ENCODE measurements around the gene CASP8AP2. TPM values are rescaled to one million over a fixed set of nuclear protein-coding genes. Genes with fewer than 3 reads are reported as not detected.
"Not testable (repeated sequence)": the region's sequence is repeated elsewhere in the genome, so short reads cannot be mapped to it uniquely, and the experiment has no call there.

The CASP8AP2 gene
- total and polyA plus RNA-seq, 2 donors = 8.9 to 38.8 TPM

DNA sequence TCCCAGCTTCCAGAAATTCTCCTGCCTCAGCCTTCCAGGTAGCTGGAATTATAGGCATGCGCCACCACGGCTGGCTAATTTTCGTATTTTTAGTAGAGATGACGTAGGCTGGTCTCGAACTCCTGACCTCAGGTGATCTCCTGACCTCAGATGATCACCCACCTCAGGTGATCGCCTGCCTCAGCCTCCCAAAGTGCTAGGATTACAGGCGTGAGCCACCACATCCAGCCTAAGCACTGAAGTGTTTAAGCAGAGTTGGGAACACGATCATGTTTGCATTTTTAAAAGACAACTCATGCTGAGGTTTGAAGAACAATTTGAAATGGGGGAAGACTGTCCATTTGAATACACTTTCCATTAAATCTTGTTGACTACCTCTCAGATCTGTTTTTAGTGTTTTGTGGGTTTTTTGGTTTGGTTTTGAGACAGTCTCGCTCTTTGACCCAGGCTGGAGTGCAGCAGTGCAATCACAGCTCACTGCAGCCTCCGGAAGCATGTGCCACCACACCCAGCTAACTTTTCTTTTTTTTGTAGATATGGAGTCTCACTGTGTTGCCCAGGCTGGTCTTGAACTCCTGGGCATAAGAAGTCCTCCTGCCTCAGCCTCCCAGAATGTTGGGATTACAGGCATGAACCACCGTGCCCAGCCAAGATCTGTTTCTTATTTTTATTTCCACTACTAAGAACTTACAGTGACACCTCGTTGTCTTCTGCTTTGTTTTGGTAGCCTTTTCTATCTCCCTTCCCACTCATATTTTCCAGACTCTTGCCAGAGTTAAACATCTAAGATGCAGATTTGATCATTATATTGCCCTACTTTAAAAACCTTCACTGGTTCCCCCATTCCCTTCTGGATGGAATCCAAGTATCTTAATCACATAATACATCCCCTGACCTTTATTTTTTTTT lies 5.5 kb downstream of the CASP8AP2 start:
- WGBS = 88% methylated on average over 12 of the region's 12 CpGs
- Histone ChIP-seq H3K27ac (ENCODE audit: low read depth) (no peak overlapping the region), H3K4me1 (ENCODE audit: insufficient read depth) (no peaks in the 10 kb centered on the region), H3K4me3 (ENCODE audit: low read depth, low read length) (no peak overlapping the region), H3K36me3 (ENCODE audit: insufficient read depth) (no peaks in the 10 kb centered on the region)
- DNase-seq (ENCODE audit: extremely low spot score) = no peak

DNA sequence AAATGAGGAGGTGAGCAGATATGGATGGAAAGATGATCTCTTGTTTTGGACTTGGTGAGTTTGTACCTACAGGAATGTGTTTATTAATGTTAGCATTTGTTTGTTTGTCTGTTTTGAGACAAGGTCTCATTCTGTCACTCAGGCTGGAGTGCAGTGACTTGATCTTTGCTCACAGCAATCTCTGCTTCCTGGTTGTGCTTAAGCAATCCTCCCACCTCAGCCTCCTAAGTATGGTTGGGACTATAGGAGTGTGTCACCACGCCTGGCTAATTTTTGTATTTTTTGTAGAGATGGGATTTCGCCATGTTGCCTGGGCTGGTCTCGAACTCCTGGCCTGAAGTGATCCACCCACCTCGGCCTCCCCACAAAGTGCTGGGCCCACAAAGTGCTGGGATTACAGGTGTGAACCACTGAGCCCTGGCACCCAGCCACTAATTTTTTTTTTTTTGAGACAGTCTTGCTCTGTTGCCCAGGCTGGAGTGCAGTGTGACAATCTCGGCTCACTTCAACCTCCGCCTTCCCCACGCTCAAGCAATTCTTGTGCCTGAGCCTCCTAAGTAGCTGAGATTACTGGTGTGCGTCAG lies 7.1 kb downstream of the CASP8AP2 start:
- Histone ChIP-seq H3K27ac (ENCODE audit: low read depth) (no peak overlapping the region), H3K4me1 (ENCODE audit: insufficient read depth) (no peaks in the 10 kb centered on the region), H3K4me3 (ENCODE audit: low read depth, low read length) (no peak overlapping the region), H3K36me3 (ENCODE audit: insufficient read depth) (no peaks in the 10 kb centered on the region)
- 97% methylated on average over 8 of the region's 8 CpGs for WGBS
- DNase-seq (ENCODE audit: extremely low spot score) = no peak

DNA sequence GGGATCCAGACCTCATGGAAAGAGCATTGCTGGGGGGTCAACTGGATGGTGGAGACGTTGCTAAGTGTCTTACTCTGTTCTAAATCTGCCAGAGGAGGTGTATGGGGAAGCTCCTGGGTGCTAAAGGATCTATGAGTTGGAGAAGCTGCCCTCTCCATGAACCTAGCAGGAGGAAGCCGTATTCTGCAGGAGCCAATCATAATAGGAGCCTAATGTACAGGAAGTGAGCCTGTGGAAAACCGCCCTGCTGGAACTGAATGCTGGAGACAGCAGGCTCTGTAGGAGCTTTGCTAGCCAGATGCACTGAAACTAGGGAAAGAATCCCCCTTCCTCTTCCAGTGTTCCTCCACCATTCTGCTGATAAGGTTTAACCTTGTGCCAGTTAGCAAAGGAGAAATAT lies 10.9 kb downstream of the CASP8AP2 start:
- DNase-seq (ENCODE audit: extremely low spot score) = no peak
- Histone ChIP-seq H3K4me1 (ENCODE audit: insufficient read depth) (no peaks in the 10 kb centered on the region), H3K27ac (ENCODE audit: low read depth) (no peak overlapping the region), H3K36me3 (ENCODE audit: insufficient read depth) (no peaks in the 10 kb centered on the region), H3K4me3 (ENCODE audit: low read depth, low read length) (no peak overlapping the region)
- WGBS = 44% methylated on average over 3 of the region's 3 CpGs

DNA sequence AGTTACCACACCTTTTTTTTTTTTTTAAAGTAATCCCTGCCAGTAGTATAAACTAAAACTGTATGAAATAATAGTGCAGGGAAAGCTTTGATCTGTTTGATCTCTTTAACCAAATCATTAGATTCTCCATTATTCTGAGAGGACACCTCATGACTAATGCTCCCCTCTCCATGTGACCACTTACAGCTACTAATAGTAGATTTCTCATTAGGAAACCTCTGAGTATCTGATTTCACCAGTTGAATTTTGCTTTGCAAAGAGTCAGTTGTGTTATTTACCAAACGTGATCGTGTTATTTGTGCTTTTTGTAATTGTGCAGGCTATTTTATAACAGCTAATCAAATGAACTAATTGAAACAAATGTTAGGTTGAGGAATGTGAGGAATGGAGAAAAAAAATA lies 12.5 kb downstream of the CASP8AP2 start:
- no peak for DNase-seq (ENCODE audit: extremely low spot score)
- Histone ChIP-seq H3K4me1 (ENCODE audit: insufficient read depth) (no peaks in the 10 kb centered on the region), H3K27ac (ENCODE audit: low read depth) (no peak overlapping the region), H3K4me3 (ENCODE audit: low read depth, low read length) (no peak overlapping the region), H3K36me3 (ENCODE audit: insufficient read depth) (no peaks in the 10 kb centered on the region)
- WGBS = 90% methylated on average over 2 of the region's 2 CpGs

DNA sequence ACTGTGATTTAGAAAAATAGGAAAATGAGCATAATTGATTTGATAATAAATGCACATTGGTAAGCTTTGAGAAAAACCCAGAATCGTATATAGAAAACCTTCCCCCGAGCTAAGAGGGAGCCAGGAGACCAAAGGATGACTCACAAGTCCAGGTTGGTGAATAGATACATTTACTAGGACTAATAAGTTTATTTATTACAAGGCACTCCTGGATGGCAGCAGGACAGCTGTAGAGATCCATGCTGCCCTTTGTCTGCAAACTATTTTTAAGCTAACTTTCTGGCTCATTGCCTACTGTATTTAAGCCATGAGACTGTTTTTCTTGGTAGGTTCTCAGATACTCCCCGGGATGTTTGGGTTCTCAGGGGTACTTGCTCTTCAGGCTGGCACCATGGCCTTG lies 13.4 kb downstream of the CASP8AP2 start:
- H3K27ac ChIP-seq (ENCODE audit: low read depth) = no peak overlapping the region
- no peaks in the 10 kb centered on the region for H3K4me1 ChIP-seq (ENCODE audit: insufficient read depth)
- H3K36me3 ChIP-seq (ENCODE audit: insufficient read depth) = no peaks in the 10 kb centered on the region
- WGBS = 52% methylated on average over 3 of the region's 3 CpGs
- no peak overlapping the region for H3K4me3 ChIP-seq (ENCODE audit: low read depth, low read length)
- no peak for DNase-seq (ENCODE audit: extremely low spot score)

DNA sequence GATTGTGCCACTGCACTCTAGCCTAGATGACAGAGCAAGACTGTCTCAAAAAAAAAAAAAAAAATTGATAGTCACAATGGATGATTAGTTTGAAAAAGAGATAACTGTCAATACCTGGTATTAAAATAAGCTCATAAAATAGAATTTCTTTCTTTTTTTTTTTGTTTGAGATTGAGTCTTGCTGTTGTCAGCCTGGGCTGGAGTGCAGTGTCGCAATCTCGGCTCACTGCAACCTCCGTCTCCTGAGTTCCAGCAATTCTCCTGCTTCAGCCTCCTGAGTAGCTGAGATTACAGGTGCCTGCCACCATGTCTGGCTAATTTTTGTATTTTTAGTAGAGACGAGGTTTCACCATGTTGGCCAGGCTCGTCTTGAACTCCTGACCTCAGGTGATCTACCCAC lies 17.8 kb downstream of the CASP8AP2 start:
- DNase-seq (ENCODE audit: extremely low spot score); H3K36me3 ChIP-seq (ENCODE audit: insufficient read depth); H3K4me3 ChIP-seq (ENCODE audit: low read depth, low read length); H3K27ac ChIP-seq (ENCODE audit: low read depth); H3K4me1 ChIP-seq (ENCODE audit: insufficient read depth): not testable (repeated sequence)
- 96% methylated on average over 5 of the region's 5 CpGs for WGBS

DNA sequence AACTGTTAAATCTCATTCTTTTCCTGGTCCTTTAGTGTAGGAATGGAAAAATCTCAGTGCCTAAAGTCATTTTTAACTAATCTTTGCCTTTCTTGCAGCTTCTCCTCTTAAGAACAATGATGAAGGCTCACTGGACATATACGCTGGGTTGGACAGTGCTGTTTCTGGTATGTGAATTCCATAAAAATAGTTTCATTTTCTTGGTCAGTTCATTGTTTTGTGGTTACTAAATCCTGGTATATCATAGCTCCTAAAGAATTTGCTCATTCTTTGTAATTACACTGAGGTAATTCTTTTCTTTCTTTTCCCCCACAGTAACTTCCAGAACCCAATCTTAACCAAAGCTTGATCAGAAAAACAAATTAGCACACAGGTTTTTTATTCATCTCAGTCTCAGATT lies 23.4 kb downstream of the CASP8AP2 start:
- Histone ChIP-seq H3K4me3 (ENCODE audit: low read depth, low read length) (no peak overlapping the region), H3K4me1 (ENCODE audit: insufficient read depth) (no peaks in the 10 kb centered on the region), H3K27ac (ENCODE audit: low read depth) (no peak overlapping the region), H3K36me3 (ENCODE audit: insufficient read depth) (no peaks in the 10 kb centered on the region)
- no peak for DNase-seq (ENCODE audit: extremely low spot score)
- WGBS = 96% methylated on average over 1 of the region's 1 CpG

DNA sequence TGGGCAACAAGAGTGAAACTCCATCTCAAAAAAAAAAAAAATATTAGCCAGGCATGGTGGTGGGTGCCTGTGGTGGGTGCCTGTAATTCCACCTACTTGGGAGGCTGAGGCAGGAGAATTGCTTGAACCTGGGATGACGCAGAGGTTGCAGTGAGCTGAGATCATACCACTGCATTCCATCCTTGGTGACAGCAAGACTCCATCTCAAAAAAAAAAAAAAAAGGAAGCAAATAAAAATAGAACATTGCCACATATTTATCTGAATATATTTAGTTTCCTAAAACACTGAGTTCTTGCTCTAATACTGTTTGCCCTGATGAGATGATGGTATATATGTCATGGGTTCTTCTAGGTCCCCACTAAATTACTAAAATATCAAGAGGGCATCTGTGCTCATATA lies 28.4 kb downstream of the CASP8AP2 start:
- 100% methylated on average over 1 of the region's 1 CpG for WGBS
- Histone ChIP-seq H3K4me3 (ENCODE audit: low read depth, low read length) (no peak overlapping the region), H3K27ac (ENCODE audit: low read depth) (no peak overlapping the region), H3K4me1 (ENCODE audit: insufficient read depth) (no peaks in the 10 kb centered on the region), H3K36me3 (ENCODE audit: insufficient read depth) (peaks cover 3% of the 10 kb centered on the region)
- DNase-seq (ENCODE audit: extremely low spot score) = no peak

DNA sequence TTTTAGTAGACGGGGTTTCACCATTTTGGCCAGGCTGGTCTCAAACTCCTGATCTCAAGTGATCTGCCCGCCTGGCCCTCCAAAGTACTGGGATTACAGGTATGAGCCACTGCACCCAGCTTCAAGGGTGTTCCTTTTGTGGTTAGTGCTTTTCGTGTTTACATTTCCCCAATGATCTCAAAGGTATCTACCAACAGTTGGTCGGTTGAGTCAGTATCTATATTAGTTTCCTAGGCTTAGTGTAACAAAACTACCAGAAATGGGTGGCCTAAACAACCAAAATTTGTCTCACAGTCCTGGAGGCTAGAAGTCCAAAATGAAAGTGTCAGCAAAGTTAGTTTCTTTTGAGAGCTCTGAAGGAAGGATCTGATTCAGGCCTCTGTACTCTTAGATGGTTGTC lies 30.1 kb downstream of the CASP8AP2 start:
- no peaks in the 10 kb centered on the region for H3K4me1 ChIP-seq (ENCODE audit: insufficient read depth)
- WGBS = 96% methylated on average over 4 of the region's 4 CpGs
- no peak for DNase-seq (ENCODE audit: extremely low spot score)
- H3K27ac ChIP-seq (ENCODE audit: low read depth) = no peak overlapping the region
- H3K4me3 ChIP-seq (ENCODE audit: low read depth, low read length) = no peak overlapping the region
- H3K36me3 ChIP-seq (ENCODE audit: insufficient read depth) = peaks cover 3% of the 10 kb centered on the region

DNA sequence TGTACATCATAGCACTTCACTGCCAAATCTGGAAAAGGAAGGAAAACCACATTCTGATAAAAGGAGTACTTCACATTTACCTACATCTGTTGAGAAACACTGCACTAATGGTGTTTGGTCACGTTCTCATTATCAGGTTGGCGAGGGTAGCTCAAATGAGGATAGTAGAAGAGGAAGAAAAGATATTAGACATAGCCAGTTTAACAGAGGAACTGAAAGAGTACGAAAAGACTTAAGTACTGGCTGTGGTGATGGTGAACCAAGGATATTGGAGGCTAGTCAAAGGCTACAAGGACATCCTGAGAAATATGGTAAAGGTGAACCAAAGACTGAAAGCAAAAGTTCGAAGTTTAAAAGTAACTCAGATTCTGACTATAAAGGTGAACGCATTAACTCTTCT lies 32.6 kb downstream of the CASP8AP2 start:
- Histone ChIP-seq H3K36me3 (ENCODE audit: insufficient read depth) (peaks cover 3% of the 10 kb centered on the region), H3K4me3 (ENCODE audit: low read depth, low read length) (no peak overlapping the region), H3K27ac (ENCODE audit: low read depth) (no peak overlapping the region), H3K4me1 (ENCODE audit: insufficient read depth) (no peaks in the 10 kb centered on the region)
- DNase-seq (ENCODE audit: extremely low spot score) = no peak
- WGBS = 97% methylated on average over 5 of the region's 5 CpGs

DNA sequence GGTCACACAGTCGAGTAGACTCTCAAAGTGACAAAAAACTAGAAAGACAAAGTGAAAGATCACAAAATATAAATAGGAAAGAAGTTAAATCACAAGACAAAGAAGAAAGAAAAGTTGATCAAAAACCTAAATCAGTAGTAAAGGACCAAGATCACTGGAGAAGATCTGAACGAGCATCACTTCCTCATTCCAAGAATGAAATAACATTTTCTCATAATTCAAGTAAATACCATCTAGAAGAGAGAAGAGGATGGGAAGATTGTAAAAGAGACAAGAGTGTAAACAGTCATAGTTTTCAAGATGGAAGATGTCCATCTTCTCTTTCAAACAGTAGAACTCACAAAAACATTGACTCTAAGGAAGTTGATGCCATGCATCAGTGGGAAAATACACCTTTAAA lies 33.0 kb downstream of the CASP8AP2 start:
- DNase-seq (ENCODE audit: extremely low spot score) = no peak
- no peak overlapping the region for H3K4me3 ChIP-seq (ENCODE audit: low read depth, low read length)
- H3K27ac ChIP-seq (ENCODE audit: low read depth) = no peak overlapping the region
- WGBS = 92% methylated on average over 2 of the region's 2 CpGs
- H3K36me3 ChIP-seq (ENCODE audit: insufficient read depth) = peaks cover 3% of the 10 kb centered on the region
- no peaks in the 10 kb centered on the region for H3K4me1 ChIP-seq (ENCODE audit: insufficient read depth)

DNA sequence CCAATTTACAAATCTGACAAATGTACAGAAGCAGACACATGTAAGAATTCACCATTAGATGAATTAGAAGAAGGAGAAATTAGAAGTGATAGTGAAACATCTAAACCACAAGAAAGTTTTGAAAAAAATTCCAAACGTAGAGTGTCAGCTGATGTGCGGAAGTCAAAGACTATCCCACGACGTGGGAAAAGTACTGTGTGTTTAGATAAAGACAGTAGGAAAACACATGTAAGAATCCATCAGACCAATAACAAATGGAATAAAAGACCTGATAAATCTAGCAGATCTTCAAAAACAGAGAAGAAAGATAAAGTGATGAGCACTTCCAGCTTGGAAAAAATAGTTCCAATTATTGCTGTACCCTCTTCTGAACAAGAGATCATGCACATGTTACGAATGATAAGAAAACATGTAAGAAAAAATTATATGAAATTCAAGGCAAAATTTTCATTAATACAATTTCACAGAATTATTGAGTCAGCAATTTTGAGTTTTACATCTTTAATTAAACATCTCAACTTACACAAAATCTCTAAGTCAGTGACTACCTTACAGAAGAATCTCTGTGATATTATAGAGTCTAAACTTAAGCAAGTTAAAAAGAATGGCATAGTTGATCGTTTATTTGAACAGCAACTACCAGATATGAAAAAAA lies 36.5 kb downstream of the CASP8AP2 start:
- Histone ChIP-seq H3K27ac (ENCODE audit: low read depth) (no peak overlapping the region), H3K36me3 (ENCODE audit: insufficient read depth) (peaks cover 3% of the 10 kb centered on the region), H3K4me1 (ENCODE audit: insufficient read depth) (no peaks in the 10 kb centered on the region), H3K4me3 (ENCODE audit: low read depth, low read length) (no peak overlapping the region)
- DNase-seq (ENCODE audit: extremely low spot score) = no peak
- 96% methylated on average over 6 of the region's 6 CpGs for WGBS

DNA sequence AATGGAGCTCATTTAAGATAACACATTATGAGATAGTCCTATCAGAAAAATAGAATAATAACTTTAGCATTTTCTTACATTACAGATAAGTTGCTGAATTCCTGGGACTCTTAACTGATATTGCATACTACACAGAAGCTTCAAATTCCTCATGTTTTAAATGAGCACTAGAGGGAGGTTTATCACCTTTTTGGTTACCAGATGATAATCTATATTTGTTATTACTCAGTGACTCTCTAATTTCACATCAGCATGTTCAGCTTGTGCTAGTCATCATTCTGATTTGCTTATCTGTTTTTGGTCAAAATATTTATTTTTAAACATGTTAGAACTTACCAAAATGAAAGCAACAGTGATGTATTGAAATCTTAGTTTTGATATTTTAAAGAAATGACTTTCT lies 44.0 kb downstream of the CASP8AP2 start:
- Histone ChIP-seq H3K27ac (ENCODE audit: low read depth) (no peak overlapping the region), H3K4me1 (ENCODE audit: insufficient read depth) (no peaks in the 10 kb centered on the region), H3K4me3 (ENCODE audit: low read depth, low read length) (no peak overlapping the region), H3K36me3 (ENCODE audit: insufficient read depth) (peaks cover 2% of the 10 kb centered on the region)
- DNase-seq (ENCODE audit: extremely low spot score) = no peak

DNA sequence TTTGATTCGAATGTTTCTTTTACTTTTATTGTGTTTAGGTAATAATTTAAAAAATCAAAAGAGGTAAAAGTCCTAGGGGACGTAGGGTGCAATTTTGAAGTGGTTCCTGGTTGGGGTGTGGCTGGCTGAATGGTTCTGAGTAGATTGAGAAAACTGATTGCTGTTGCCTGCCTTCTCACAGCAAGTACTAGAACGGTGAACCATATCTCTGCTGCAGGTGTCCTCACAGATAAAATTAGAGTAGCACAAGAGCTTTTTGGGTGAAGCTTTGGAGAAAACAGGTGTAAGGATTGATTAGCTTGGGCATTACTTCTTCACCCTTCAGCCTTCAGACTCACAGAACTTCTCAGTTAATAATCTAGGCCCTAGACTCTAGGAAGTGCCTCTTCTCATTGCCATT lies 44.8 kb downstream of the CASP8AP2 start:
- DNase-seq (ENCODE audit: extremely low spot score) = no peak
- no peak overlapping the region for H3K27ac ChIP-seq (ENCODE audit: low read depth)
- H3K36me3 ChIP-seq (ENCODE audit: insufficient read depth) = peaks cover 2% of the 10 kb centered on the region
- no peaks in the 10 kb centered on the region for H3K4me1 ChIP-seq (ENCODE audit: insufficient read depth)
- H3K4me3 ChIP-seq (ENCODE audit: low read depth, low read length) = no peak overlapping the region
- WGBS = 90% methylated on average over 3 of the region's 3 CpGs
